Esophagus squamous epithelium (tissue), 5 donors: ENCODE results near the gene HAPLN3. TPM values are rescaled to one million over a fixed set of nuclear protein-coding genes. Genes with fewer than 3 reads are reported as not detected.
"Not testable (repeated sequence)": the region's sequence is repeated elsewhere in the genome, so short reads cannot be mapped to it uniquely, and the experiment has no call there.

Experiments
- DNase-seq: peaks from one replicate; lab custom pipeline; 2025; lab: John Stamatoyannopoulos, UW
- H3K27ac ChIP-seq, 4 donors: fragments of 200-600 bp; sonication (generic); one replicate each; pipeline ENCODE4 v1.5.1; 2016 to 2019; ENCODE audit warnings: mild to moderate bottlenecking in 1 of 4
- H3K27me3 ChIP-seq, 4 donors: fragments of 200-600 bp; sonication (generic); 1 replicate in 3 of 4; 2 replicates in 1 of 4; pipeline versions ENCODE4 v1.5.1 to v1.6.0; 2017 to 2021; ENCODE audit warnings: antibody characterized with exemption in 1 of 4
- H3K36me3 ChIP-seq, 3 donors: fragments of 200-600 bp; sonication (generic); one replicate each; pipeline ENCODE4 v1.5.1; 2016 to 2019
- H3K4me1 ChIP-seq, 3 donors: fragments of 200-600 bp; sonication (generic); one replicate each; pipeline ENCODE4 v1.5.1; 2017 to 2019
- H3K4me3 ChIP-seq, 4 donors: fragments of 200-600 bp; sonication (generic); 1 replicate in 3 of 4; 2 replicates in 1 of 4; pipeline ENCODE4 v1.5.1; 2016 to 2019; ENCODE audit warnings: mild to moderate bottlenecking in 2 of 4, moderate library complexity in 1 of 4
- H3K9me3 ChIP-seq, 3 donors: fragments of 200-600 bp; sonication (generic); one replicate each; pipeline ENCODE4 v1.5.1; 2016 to 2019
- CTCF ChIP-seq, 6 experiments: fragments of 450-650 bp in 4 of 6; fragments of 200-600 bp in 2 of 6; sonication (generic) in 2 of 6; IDR thresholded peaks; one replicate each; pipeline ENCODE4 v1.5.1; 2016 to 2019; ENCODE audit warnings: antibody characterized with exemption in 6 of 6, mild to moderate bottlenecking in 4 of 6, moderate library complexity in 4 of 6
- POLR2A ChIP-seq, 4 donors: fragments of 450-650 bp; IDR thresholded peaks; one replicate each; pipeline ENCODE4 v1.6.1; 2017; ENCODE audit warnings: antibody characterized with exemption in 4 of 4, mild to moderate bottlenecking in 4 of 4, moderate library complexity in 3 of 4
- WGBS, 2 donors: methylation state at CpG; one replicate each; pipeline ENCODE4 v1.1.5; 2018; 5-methylcytosine and 5-hydroxymethylcytosine counted together
- intact Hi-C: fragments of 100-400 bp; cut with DNase I; formaldehyde crosslinking; loops from one replicate; pipeline ENCODE4 v1.15.0; 2022
- total RNA-seq, 4 donors: library from RNA; depleted of rRNA; stranded (reverse); fragments of >200 nt; gene quantifications; one replicate each; pipeline ENCODE4 v1.1.0, GENCODE V29; 2016
- donor health status: DM: yes; HTN: yes; CAD: no.

Gene HAPLN3
- total RNA-seq, 4 donors from 2014 or later: 3.1 to 9.4 (median 7.8) TPM

GRCh38 chr15:88932875-88933330 is 37.6 kb upstream of the HAPLN3 start:
- DNase-seq: no peak
- H3K27me3 ChIP-seq: peaks cover 0 to 3% (median 0%) of the 10 kb centered on the region in 4 donors
- intact Hi-C loops: no loop called here
- TF ChIP-seq POLR2A (IDR thresholded peaks at IDR 0.05): no peak
- TF ChIP-seq CTCF (IDR thresholded peaks at IDR 0.05): no peak
- no peaks in the 10 kb centered on the region for H3K36me3 ChIP-seq
- H3K9me3 ChIP-seq: no peaks in the 10 kb centered on the region
- 86 to 90% methylated on average over 1 of the region's 1 CpG for WGBS, 2 donors
- no peaks in the 10 kb centered on the region for H3K4me1 ChIP-seq
- H3K27ac ChIP-seq: peak overlapping the region in 1 of 4 donors; percentile 52
- H3K4me3 ChIP-seq: no peak overlapping the region

- WGBS, 2 donors: 46 to 55% methylated on average over 4 of the region's 4 CpGs
- intact Hi-C loops: no loop called here
- no peaks in the 10 kb centered on the region for H3K4me1 ChIP-seq
- TF ChIP-seq CTCF (IDR thresholded peaks at IDR 0.05) (no peak), POLR2A (IDR thresholded peaks at IDR 0.05) (no peak)
- H3K9me3 ChIP-seq: no peaks in the 10 kb centered on the region
- DNase-seq: no peak
- H3K27ac ChIP-seq: peak overlapping the region in 2 of 4 donors; percentile 34 to 52
- peaks cover 0 to 3% (median 0%) of the 10 kb centered on the region in 4 donors for H3K27me3 ChIP-seq
- no peak overlapping the region for H3K4me3 ChIP-seq
- H3K36me3 ChIP-seq: no peaks in the 10 kb centered on the region
Observed at GRCh38 chr15:88932271-88932874, 37.0 kb upstream of the HAPLN3 start.

- WGBS, 2 donors: 64 to 81% methylated on average over 2 of the region's 2 CpGs
- Histone ChIP-seq H3K27ac (no peak overlapping the region), H3K4me1 (no peaks in the 10 kb centered on the region), H3K36me3 (no peaks in the 10 kb centered on the region), H3K4me3 (no peak overlapping the region), H3K9me3 (no peaks in the 10 kb centered on the region), H3K27me3 (no peaks in the 10 kb centered on the region)
- DNase-seq: no peak
- intact Hi-C loops: no loop called here
- TF ChIP-seq POLR2A (IDR thresholded peaks at IDR 0.05): no peak
- no peak for TF ChIP-seq CTCF (IDR thresholded peaks at IDR 0.05)
Observed at GRCh38 chr15:88930579-88930978, 35.2 kb upstream of the HAPLN3 start.

GRCh38 chr15:88929358-88930098 is 34.2 kb upstream of the HAPLN3 start:
- intact Hi-C loops, DNase-seq, H3K4me3 ChIP-seq, H3K27me3 ChIP-seq, H3K27ac ChIP-seq, H3K36me3 ChIP-seq, H3K9me3 ChIP-seq, H3K4me1 ChIP-seq: not testable (repeated sequence)
- WGBS, 2 donors: 65 to 72% methylated on average over 3 of the region's 3 CpGs

GRCh38 chr15:88928192-88928591 is 32.8 kb upstream of the HAPLN3 start:
- H3K4me1 ChIP-seq, DNase-seq, H3K9me3 ChIP-seq, H3K27me3 ChIP-seq, H3K4me3 ChIP-seq, H3K27ac ChIP-seq, H3K36me3 ChIP-seq, intact Hi-C loops: not testable (repeated sequence)

- H3K4me3 ChIP-seq, H3K27me3 ChIP-seq, H3K27ac ChIP-seq, H3K4me1 ChIP-seq, intact Hi-C loops, DNase-seq, H3K36me3 ChIP-seq, H3K9me3 ChIP-seq: not testable (repeated sequence)
- 50 to 55% methylated on average over 2 of the region's 2 CpGs for WGBS, 2 donors
Observed at GRCh38 chr15:88925648-88926047, 30.3 kb upstream of the HAPLN3 start.

GRCh38 chr15:88920892-88921435 is 25.6 kb upstream of the HAPLN3 start:
- 59 to 68% methylated on average over 7 to 11 of the region's 12 CpGs for WGBS, 2 donors
- H3K27ac ChIP-seq, intact Hi-C loops, H3K36me3 ChIP-seq, DNase-seq, H3K9me3 ChIP-seq, H3K4me3 ChIP-seq, H3K27me3 ChIP-seq: not testable (repeated sequence)
- H3K4me1 ChIP-seq: peaks cover 0 to 14% (median 5%) of the 10 kb centered on the region in 3 donors
